Nucleus accumbens (tissue), 56 donors: ENCODE data around the gene PTPA.
"Not testable (repeated sequence)": the region's sequence is repeated elsewhere in the genome, so short reads cannot be mapped to it uniquely, and the experiment has no call there.

ENCODE experiments used
- DNase-seq, 56 donors: peaks; one replicate each; lab custom pipeline; 2025; lab: John Stamatoyannopoulos, UW

PTPA gene

DNA sequence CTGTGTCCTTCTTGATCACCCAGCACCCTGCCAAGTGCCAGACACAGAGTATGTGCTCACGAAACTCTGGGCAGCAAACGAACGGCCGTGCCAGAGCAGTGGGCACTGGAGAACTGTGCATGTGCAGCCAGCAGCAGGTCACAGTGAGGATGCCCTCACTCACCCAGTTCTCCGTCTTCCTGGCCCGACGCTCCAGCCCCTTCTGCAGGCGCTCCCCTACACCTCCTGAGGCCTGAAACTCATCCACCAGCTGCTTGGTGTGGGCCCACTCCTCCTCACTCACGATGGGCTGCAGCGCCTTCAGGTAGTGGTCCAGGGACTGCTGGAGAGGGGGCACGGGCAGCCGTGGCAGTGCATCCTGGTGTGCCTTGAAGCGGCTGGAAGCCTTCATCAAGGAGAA, 3.6 kb upstream of the PTPA start:
- no peak for DNase-seq

- no peak for DNase-seq
Measured at GRCh38 chr9:129108083-129108804, 3.0 kb upstream of the PTPA start.

DNA sequence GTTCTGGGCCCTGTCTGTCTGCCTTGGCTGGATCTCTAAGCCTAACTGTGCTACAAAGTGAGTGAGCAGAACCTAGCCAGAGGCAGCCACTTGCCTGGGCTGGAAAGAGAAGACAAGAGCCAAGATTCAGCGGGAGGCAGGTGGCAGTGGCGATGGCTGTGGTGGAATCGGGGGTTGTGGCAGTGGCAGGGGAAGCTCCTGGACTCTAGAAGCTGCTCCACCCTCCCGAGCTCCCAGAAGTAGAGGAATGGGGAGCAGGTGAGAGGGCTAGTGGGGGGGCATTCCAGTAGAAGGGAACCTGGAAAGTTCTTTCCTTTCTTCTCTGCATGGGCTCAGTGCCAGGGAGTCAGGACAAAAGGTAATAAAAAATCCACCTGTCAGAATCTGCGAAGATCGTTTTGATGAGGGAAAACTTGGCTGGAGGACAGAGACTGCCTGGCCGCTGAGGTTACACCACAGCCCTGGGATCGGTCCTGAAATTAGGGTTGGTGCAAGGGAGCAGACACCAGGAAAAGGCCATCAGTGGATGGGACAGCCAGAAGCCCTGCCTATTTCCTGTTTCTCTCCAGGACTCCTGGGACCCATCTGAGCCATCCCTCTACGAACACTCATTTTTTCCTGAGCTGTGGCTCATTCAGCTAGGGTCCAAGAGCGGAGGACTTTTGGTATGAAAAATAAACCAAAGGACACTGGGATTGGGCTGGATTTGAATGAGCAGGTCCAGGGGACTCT, 2.2 kb upstream of the PTPA start:
- no peak for DNase-seq

- DNase-seq: no peak
Measured at GRCh38 chr9:129109537-129109903, 1.7 kb upstream of the PTPA start.

DNA sequence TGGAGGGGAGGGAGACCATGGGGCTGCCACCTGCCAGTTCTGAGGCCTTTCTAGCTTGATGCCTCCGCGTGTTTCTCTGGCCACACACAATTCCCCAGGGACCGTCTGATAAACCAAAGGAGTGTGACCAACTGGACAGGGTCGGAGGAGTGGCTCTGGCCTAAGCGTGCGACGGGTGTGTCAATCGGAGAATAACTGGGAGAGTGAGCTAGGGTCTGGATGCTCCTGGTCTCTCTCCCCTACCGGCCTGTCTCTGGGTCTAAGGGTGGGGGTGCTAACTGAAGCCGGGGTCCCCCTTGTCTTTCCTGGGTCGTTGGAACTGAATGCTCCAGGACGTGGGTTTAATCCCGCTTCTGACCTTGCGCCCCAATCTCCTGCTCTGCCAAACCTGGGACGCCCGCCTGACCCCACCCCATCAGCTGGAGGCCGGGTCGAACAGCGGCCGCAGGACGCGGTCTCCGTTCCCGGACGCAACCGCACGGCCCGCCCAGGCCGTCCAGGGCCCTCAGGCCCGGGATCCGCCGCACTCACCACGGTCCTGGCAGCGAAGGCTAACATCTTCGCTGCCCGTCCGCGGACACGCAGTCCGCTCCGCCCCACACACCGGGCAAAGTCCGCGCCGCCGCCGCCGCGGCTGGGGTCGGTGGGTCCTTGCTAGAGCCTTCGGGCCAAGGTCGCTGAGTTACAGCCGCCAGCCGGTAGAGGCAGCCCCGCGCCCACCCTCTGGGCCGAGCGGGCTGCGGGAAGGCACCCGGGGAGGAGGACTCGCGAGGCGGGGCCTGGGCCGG, 1.1 kb upstream of the PTPA start:
- DNase-seq: peak in 2 of 56 donors; percentile 39 to 59

DNA sequence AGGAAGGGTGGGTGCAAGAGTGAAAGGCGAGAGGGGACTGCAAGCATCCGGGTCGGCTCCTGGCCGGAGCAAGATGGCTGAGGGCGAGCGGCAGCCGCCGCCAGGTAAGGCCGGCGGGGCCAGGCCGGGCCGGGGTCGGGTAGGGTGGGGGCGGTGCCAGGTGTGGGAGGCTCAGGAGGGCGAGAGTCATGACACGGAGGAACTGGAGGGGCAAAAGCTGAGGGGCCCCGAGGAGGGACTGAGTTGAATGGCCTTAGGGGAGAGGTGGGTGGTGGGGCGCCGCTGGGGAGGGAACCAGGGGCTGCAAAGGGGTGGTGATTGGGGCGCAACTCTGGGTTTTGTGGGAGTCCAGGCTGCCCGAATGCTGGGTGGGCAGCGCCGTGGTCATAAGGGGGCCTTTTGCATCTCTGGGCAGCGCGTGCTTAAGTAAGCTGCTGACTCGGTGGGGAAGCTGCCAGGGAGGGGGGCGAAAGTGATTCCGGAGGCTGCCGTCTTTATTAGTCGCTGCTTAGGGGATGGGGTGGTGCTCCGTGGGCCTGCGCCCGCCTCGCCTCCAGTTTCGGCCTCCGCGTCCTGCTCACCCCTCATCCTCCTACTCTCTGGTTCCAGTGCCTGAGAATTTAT, 425 bp downstream of the PTPA start:
- DNase-seq: peak in 30 of 56 donors; percentile 21 to 69 (median 48)

- not testable (repeated sequence) for DNase-seq
Measured at GRCh38 chr9:129112526-129112925, 1.3 kb downstream of the PTPA start.

GRCh38 chr9:129113645-129114304, 2.6 kb downstream of the PTPA start:
- DNase-seq: no peak

DNA sequence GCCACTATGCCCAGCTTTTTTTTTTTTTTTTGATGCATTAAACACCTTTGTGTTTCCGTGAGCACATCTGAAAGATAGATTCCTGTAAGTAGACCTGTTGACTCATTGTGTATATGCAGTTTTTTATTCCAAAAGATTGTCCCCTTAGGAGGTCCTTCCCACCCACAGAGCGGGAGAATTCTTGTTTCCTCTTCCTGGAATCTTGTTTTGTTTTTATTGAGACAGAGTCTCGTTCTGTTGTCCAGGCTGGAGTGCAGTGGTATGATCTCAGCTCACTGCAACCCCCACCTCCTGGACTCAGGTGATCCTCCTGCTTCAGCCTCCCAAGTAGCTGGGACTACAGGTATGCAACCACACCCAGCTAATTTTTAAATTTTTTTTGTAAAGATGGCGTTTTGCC, 7.6 kb downstream of the PTPA start:
- DNase-seq: no peak

DNA sequence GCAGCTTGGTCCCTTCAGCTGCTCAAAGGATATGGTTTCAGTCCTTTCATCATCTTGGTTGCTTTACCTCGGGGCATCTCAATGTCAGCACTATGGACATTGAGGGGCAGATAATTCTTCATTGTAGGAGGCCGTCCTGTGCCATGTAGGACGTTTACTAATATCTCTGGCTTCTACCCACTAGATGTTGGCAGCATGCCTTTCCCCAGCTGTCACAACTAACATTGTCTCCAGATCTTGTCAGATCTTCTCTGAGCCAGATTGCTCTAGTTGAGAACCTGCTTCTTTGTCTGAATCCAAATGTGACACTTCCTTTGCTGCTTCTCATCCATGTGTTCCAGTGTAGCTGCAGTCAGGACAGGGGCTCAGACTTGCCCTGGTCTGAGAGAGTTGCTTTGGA, 10.3 kb downstream of the PTPA start:
- DNase-seq: peak in 24 of 56 donors; percentile 7 to 75 (median 21)

- DNase-seq: no peak
Measured at GRCh38 chr9:129122133-129122532, 10.9 kb downstream of the PTPA start.

DNA sequence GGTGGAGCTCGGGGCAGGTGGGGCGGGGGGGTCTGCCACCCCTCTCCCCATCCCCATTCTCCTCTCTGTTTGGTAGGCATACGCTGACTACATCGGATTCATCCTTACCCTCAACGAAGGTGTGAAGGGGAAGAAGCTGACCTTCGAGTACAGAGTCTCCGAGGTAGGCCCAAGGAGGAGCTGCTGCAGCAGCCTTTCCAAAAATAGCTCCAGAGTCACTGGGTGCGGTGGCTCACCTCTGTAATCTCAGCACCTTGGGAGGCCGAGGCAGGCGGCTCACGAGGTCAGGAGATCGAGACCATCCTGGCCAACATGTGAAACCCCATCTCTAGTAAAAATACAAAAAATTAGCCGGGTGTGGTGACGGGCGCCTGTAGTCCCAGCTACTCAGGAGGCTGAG, 11.8 kb downstream of the PTPA start:
- DNase-seq: not testable (repeated sequence)

- no peak for DNase-seq
Measured at GRCh38 chr9:129124506-129125069, 13.4 kb downstream of the PTPA start.

- no peak for DNase-seq
Measured at GRCh38 chr9:129125478-129125877, 14.3 kb downstream of the PTPA start.

DNA sequence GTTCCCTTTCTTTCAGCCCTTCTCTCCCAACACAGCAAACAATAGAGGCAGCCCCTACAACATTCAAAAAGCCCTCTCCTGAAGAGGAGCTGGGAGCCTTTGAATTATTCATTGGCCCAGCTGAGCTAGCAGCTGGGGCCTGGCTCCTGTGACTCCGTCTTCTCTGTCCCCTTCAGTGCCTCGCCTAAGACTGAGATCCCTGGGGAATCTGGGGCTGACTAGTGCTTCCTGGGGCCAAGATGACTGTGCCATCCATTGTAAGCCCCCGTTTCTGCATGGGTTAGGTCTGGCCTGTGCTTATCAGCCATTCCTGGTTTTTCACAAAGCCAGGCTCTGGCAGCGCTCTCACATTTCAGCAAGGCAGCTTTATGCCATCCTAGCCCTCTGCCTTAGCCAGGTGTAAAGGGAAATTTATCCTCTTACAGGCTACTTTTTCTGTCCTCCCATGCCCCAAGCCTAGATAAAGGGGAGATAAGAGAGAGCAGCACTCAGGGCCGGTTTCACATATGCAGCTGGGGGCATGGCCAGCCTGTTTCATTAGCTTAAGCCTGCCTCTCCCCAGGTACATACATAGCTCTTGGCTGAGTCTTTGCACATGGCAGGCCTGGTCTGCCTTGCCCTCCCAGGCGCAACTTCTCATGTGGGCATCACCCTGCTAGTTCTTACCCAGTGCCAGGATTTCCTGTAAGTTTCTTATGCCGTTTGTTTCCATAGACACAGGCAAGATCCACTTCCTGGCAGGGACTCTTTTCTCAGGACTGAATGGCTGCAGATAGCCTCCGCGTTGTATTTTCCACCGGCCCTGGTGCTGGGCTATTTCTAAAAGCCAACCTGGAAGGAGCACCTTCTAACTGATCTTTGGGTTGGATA, 15.8 kb downstream of the PTPA start:
- DNase-seq: peak in 18 of 56 donors; percentile 7 to 50 (median 23)

DNA sequence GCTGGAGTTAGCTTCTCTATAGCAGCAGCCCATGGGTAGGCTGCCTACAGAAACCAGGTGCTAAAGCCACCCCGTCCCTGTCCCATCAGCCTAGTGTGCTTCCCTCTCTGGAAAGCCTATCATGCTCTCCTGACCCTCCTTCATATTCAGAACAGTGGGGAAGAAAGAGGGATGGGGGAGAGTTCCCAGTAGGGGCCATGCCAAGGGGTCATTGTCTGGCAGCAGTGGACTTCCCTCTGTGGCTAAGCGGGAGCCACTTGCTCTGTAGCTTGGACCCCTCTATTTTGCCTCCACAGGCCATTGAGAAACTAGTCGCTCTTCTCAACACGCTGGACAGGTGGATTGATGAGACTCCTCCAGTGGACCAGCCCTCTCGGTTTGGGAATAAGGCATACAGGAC, 17.5 kb downstream of the PTPA start:
- DNase-seq: no peak

GRCh38 chr9:129130271-129130670, 19.1 kb downstream of the PTPA start:
- DNase-seq: not testable (repeated sequence)

DNA sequence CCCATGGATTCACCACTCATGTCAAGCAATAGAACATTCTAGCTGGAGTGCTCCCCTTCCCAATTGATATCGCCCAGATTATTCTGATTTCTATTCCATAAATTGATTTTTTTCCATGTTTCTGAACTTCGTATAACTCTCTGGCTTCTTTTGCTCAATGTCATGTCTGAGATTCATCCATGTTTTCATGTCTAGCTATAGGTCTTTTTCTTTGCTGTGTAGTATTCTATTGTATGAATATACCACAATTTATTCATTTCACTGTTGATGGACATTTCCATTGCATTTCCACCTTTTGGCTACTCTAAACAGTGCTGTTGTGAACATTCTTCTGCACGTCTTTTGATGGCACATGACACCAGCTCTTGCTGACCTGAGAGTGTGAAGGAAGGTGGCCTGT, 19.6 kb downstream of the PTPA start:
- no peak for DNase-seq
